Head of caudate nucleus (tissue), 42 donors: Measurements from ENCODE around the gene TCP11L2.
A peak's percentile ranks its signal among the peaks of the same experiment; 100 is the strongest.
"Not testable (repeated sequence)": the region's sequence is repeated elsewhere in the genome, so short reads cannot be mapped to it uniquely, and the experiment has no call there.

Experiments used
- DNase-seq, 42 donors: peaks; one replicate each; pipeline versions ENCODE4 v3.0.0 to v3.0.0-alpha.2; 2020 to 2021; ENCODE audit warnings: mixed read lengths in 7 of 42
- intact Hi-C: fragments of 100-400 bp; cut with DNase I; formaldehyde crosslinking; loops from one replicate; pipeline ENCODE4 v1.15.0; 2022

TCP11L2 gene

GRCh38 chr12:106281804-106282203 is 20.7 kb upstream of the TCP11L2 start:
- DNase-seq, result no peak
- intact Hi-C loops, result no loop called here

GRCh38 chr12:106282457-106283097 is 20.0 kb upstream of the TCP11L2 start:
- intact Hi-C loops, result no loop called here
- DNase-seq, result peak in 3 of 42 donors; percentile 20 to 28 (median 20)

DNA sequence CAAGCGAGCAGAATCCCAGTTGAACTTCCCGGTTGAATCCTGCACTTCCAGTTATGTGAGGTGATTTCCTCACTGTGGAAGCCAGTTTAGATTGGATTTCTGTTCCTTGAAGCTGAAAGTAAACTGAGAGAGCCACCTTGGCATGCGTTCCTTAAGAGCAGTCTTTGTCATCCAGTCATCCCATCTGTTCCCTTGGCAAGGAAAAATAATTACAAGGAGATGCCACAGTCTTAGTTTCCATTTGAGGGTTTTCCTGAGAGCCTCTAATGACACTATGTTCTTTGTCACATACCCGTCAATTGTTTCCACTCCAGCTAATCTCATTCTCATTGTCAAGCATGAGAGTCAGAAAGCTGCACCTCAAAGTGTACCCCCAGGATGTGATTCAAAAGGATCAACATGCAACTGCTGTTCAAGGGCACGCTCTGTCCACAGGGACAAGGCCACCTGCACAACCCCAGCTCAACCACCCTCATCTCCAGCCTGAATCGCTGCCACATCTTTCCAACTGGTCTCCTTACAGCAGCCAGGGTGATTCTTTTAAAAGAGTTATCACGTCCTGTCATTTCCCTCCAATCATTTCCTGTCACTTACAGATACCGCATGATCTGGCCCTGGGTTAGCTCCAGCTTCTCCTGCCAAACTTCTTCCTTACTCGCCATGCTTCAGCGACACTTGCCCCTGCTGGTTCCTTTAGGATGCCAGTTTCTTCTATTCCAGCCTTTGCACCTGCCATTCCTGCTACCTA is 18.0 kb upstream of the TCP11L2 start:
- intact Hi-C loops, result no loop called here

GRCh38 chr12:106285982-106286381 is 16.6 kb upstream of the TCP11L2 start:
- no peak for DNase-seq
- intact Hi-C loops, result no loop called here

More for the DNA sequence above, 18.0 kb upstream of the TCP11L2 start:
- no peak for DNase-seq

DNA sequence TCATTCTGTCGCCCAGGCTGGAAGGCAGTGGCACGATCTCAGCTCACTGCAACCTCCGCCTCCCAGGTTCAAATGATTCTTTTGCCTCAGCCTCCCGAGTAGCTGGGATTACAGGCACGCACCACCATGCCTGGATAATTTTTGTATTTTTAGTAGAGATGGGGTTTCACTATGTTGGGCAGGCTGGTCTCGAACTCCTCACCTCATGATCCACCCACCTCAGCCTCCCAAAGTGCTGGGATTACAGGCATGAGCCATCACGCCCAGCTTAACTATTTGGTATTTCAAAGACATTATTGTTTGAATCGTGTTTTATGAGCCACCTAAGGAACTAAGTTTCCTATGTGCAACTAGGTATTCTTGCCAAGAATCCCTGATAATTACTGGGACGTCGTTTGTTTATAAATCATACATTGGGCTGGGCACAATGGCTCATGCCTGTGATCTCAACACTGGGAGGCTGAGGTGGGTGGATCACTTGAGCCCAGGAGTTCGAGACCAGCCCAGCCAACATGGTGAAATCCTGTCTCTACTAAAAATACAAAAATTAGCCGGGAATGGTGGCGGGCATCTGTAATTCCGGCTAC is 15.9 kb upstream of the TCP11L2 start:
- DNase-seq, intact Hi-C loops: not testable (repeated sequence)

- intact Hi-C loops, result no loop called here
Observed at GRCh38 chr12:106287364-106287763, 15.2 kb upstream of the TCP11L2 start.

GRCh38 chr12:106288101-106288493 is 14.4 kb upstream of the TCP11L2 start:
- intact Hi-C loops, result no loop called here
- DNase-seq, result no peak

More at GRCh38 chr12:106287364-106287763, 15.2 kb upstream of the TCP11L2 start:
- DNase-seq, result no peak

GRCh38 chr12:106288494-106289195 is 13.9 kb upstream of the TCP11L2 start:
- DNase-seq, result no peak
- intact Hi-C loops, result no loop called here

GRCh38 chr12:106289196-106289681 is 13.3 kb upstream of the TCP11L2 start:
- intact Hi-C loops, result no loop called here

DNA sequence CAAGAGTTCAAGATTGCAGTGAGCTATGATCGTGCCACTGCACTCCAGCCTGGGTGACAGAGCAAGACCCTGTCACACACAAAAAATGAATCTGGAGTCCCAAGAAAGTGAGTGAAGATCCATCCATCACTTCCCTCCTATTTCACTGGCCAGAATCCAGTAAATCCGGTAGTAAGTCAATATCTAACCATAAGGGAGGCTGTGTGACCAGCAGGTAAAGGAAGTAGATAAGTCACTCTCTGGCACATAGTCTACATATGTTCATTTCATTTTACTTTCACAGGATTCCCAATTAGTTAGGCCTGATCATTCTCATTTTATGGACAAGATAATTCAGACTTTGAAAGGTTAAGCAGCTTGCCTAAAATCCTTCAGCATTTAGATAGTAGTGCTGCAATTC is 11.9 kb upstream of the TCP11L2 start:
- intact Hi-C loops, result no loop called here
- DNase-seq, result no peak

More at GRCh38 chr12:106289196-106289681, 13.3 kb upstream of the TCP11L2 start:
- DNase-seq, result no peak

DNA sequence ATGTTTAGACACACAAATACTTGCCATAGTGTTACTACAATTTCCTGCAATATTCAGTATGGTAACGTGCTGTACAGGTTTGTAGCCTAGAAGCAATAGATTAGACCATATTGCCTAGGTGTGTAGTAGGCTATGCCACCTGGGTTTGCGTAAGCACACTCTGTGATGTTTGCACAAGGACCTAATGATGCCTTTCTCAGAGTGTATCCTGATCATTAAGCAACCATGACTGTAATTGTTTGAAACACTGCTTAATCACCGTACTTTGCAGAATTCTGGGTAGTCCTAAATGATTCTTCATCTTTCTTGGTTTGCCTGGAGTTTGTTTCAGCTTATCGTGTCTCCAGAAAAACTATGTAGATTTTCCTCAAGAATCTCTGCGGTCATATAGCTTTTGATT is 11.2 kb upstream of the TCP11L2 start:
- DNase-seq, result no peak

DNA sequence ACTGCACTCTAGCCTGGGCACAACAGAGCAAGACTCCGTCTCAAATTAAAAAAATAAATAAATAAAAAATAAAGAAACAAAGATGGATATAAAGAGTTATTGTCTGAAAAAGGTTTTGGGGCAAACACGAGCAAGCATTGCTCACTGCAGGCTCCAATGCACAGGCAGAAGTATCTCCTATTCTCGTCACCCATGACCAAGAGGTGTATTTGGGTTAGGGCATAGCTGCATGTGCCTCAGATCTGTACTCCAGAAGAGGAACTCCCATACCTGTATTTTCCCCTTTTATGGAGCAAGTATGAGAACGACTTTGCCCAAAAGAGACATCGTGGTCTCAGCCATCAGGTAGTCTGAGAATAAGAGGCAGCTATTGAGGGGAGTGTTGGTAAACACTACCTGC is 10.2 kb upstream of the TCP11L2 start:
- intact Hi-C loops, result no loop called here
- no peak for DNase-seq

More for the DNA sequence above, 11.2 kb upstream of the TCP11L2 start:
- intact Hi-C loops, result no loop called here

GRCh38 chr12:106296179-106296877 is 6.2 kb upstream of the TCP11L2 start:
- intact Hi-C loops, result no loop called here
- DNase-seq, result no peak

DNA sequence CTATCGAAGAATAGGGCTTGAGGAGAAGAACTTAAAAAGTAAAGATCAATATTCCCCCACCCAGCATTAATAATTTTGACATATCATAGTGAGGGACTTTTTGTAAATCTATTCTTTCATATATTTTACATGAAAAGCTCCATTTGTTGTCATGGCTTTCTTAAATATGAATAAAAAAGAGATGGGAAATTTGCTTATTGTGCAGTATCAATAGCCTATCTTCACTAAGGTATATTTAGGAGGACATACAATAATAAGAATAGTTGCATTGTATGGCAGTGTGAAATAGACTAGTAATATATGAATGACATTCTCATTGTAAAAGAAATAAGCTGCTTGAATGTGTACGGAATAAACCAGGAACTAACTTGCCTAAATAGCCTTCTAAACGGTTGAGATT is 5.5 kb upstream of the TCP11L2 start:
- intact Hi-C loops, result no loop called here
- DNase-seq, result no peak

DNA sequence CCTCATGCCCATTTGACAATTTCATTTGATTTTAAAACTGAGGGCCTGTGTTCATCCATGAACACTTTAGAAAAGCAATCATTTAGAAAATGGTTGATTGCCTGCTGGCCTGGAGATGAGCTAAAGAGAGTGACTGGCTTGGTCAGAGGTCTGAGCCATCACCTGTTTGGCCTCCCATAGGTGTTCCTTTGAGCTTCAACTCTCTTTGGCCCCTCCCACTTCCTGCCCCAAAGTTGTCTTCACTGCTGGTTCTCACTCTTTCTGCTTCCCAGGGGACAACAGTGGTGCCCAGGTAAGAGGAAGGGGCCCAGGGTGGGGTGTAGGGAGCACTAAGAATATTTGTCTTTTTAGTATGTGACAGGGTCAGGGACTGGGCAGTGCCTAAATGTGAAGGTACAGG is 4.9 kb upstream of the TCP11L2 start:
- no peak for DNase-seq
- intact Hi-C loops, result no loop called here

GRCh38 chr12:106299202-106299774 is 3.2 kb upstream of the TCP11L2 start:
- intact Hi-C loops, result no loop called here
- peak in 9 of 42 donors; percentile 7 to 43 (median 15) for DNase-seq

GRCh38 chr12:106300761-106301160 is 1.8 kb upstream of the TCP11L2 start:
- DNase-seq, result no peak
- intact Hi-C loops, result loop anchor here (5.0 kb wide), 1 partner anchor 53 kb away; the partner anchor contains the start of gene CKAP4

DNA sequence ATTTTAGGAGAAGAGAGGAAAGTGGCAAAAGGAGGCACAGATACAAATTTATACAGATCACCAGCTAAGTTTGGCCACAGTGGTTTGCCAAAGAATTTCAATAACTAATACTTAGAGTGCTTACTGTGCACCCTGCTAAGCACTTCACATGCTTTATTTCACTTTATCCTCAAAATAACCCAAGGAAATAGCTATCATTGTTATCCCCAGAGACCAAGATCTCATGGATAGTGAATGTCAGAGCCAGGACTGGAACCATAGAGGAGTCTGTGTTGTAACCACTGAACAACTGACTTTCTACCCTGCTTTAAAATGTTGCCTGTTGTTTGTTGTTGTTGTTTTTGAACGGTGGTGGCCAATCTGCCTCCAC is 1.3 kb upstream of the TCP11L2 start:
- intact Hi-C loops, result loop anchor here (5.0 kb wide), 1 partner anchor 54 kb away; the partner anchor contains the start of gene CKAP4
- no peak for DNase-seq
